SU-DHL-6 (cell line): ENCODE measurements around the gene EDRF1.

Source experiments
- H2AFZ ChIP-seq: fragments of 200-600 bp; sonication (generic); 2 replicates; pipeline ENCODE4 v1.6.1; 2014; ENCODE audit warnings: low read depth, mild to moderate bottlenecking, moderate library complexity, mixed read lengths, antibody characterized with exemption, low read length; ENCODE audit not compliant: severe bottlenecking
- H3F3A ChIP-seq: fragments of 200-600 bp; shearing (Covaris generic); 2 replicates; pipeline ENCODE4 v1.6.0; 2016; ENCODE audit warnings: antibody characterized with exemption, mild to moderate bottlenecking; ENCODE audit not compliant: insufficient read depth
- H3K27ac ChIP-seq: fragments of 200-600 bp; sonication (generic); 2 replicates; pipeline ENCODE4 v1.5.1; 2016; ENCODE audit warnings: low read depth, mild to moderate bottlenecking, low read length, moderate library complexity, mixed read lengths
- H3K27me3 ChIP-seq: fragments of 200-600 bp; sonication (generic), shearing (Covaris generic); 2 replicates; pipeline ENCODE4 v1.6.0; 2014; ENCODE audit warnings: mild to moderate bottlenecking, low read length
- H3K36me3 ChIP-seq: fragments of 200-600 bp; sonication (generic); 2 replicates; pipeline ENCODE4 v1.6.1; 2014; ENCODE audit warnings: mild to moderate bottlenecking, low read length, mixed read lengths
- H3K4me2 ChIP-seq: fragments of 300-600, 200-600 bp; shearing (Covaris generic), sonication (generic); 2 replicates; pipeline ENCODE4 v1.6.0; 2014; ENCODE audit warnings: low read length, low read depth, mild to moderate bottlenecking; ENCODE audit not compliant: poor library complexity, severe bottlenecking
- H3K4me3 ChIP-seq: fragments of 200-600 bp; sonication (generic); 2 replicates; pipeline ENCODE4 v1.5.1; 2014; ENCODE audit warnings: antibody characterized with exemption, low read length, mild to moderate bottlenecking, mixed read lengths; ENCODE audit not compliant: insufficient read depth, poor library complexity, severe bottlenecking
- H3K79me2 ChIP-seq: fragments of 200-600 bp; sonication (generic); 2 replicates; pipeline ENCODE4 v1.6.1; 2014; ENCODE audit warnings: mild to moderate bottlenecking, low read length, moderate library complexity; ENCODE audit not compliant: insufficient read depth
- H3K9ac ChIP-seq: fragments of 200-600 bp; sonication (generic); 2 replicates; pipeline ENCODE4 v1.7.0; 2014; ENCODE audit warnings: mild to moderate bottlenecking, low read length
- H3K9me2 ChIP-seq: fragments of 200-600 bp; sonication (generic); replicated peaks from 2 replicates; pipeline ENCODE4 v1.6.1; 2014; ENCODE audit warnings: low read length; ENCODE audit not compliant: insufficient read depth
- H3K9me3 ChIP-seq: fragments of 200-600 bp; sonication (generic); 2 replicates; pipeline ENCODE4 v1.6.1; 2014; ENCODE audit warnings: low read length, mixed read lengths; ENCODE audit not compliant: insufficient read depth
- H4K20me1 ChIP-seq: fragments of 200-600 bp; sonication (generic); 2 replicates; pipeline ENCODE4 v1.6.1; 2014; ENCODE audit warnings: low read depth, mild to moderate bottlenecking, antibody characterized with exemption, low read length, moderate library complexity, mixed read lengths
- EZH2phosphoT487 ChIP-seq: fragments of 200-600 bp; sonication (generic), shearing (Covaris generic); conservative IDR thresholded peaks from 2 replicates; pipeline ENCODE4 v1.6.1; 2018; ENCODE audit warnings: mild to moderate bottlenecking, antibody characterized with exemption, low read length, moderate library complexity, mixed read lengths
- TF ChIP-seq, protein P1 (sequence below): fragments of 200-600 bp; sonication (generic); IDR thresholded peaks from one replicate; pipeline ENCODE4 v1.5.1; 2017; ENCODE audit warnings: antibody characterized with exemption, mild to moderate bottlenecking, low read length, moderate library complexity; ENCODE audit not compliant: insufficient read depth, poor library complexity, severe bottlenecking

EDRF1 gene

DNA sequence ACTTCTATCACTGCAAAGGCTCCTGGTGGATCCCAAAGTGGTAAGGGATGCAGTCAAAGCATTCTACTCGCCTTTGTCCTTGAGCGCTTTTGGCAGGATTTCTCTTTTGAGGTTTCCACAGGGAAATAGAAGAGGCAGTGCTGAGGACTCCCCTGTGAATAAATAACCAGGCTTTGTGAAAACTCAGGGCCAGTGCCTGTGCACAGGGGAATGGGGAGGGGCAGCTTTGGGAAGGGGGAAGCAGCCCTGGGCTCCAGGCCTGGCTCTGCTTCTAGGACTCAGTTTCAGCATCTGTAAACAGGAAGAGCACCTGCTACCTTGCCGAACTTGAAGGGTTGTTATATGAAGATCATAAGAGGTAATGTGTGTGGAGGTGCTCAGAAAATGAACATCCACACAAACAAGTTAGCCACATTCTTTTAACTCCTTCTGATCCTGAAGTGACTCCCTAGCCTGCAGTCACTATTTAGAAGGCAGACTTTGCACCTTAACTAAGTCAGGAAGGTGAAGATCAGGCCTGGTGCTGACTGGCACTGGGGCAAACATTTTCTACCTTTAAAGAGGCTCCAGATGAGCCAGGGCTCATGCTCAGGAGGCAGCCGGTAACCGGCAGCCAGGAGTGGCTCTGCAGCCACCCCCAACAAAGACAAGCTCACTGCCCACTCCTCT lies 78.6 kb downstream of the EDRF1 start:
- Histone ChIP-seq H3K79me2 (no peaks in the 10 kb centered on the region), H3K9me2 (no peaks in the 10 kb centered on the region), H3K9ac (no peak overlapping the region), H3K27ac (no peak overlapping the region), H3K27me3 (no peaks in the 10 kb centered on the region), H3K36me3 (peaks cover 7% of the 10 kb centered on the region), H4K20me1 (no peaks in the 10 kb centered on the region), H2AFZ (no peak overlapping the region), H3K4me2 (no peak overlapping the region), H3F3A (no peaks in the 10 kb centered on the region), H3K4me3 (no peak overlapping the region), H3K9me3 (no peaks in the 10 kb centered on the region)
- TF ChIP-seq, protein P1, sequence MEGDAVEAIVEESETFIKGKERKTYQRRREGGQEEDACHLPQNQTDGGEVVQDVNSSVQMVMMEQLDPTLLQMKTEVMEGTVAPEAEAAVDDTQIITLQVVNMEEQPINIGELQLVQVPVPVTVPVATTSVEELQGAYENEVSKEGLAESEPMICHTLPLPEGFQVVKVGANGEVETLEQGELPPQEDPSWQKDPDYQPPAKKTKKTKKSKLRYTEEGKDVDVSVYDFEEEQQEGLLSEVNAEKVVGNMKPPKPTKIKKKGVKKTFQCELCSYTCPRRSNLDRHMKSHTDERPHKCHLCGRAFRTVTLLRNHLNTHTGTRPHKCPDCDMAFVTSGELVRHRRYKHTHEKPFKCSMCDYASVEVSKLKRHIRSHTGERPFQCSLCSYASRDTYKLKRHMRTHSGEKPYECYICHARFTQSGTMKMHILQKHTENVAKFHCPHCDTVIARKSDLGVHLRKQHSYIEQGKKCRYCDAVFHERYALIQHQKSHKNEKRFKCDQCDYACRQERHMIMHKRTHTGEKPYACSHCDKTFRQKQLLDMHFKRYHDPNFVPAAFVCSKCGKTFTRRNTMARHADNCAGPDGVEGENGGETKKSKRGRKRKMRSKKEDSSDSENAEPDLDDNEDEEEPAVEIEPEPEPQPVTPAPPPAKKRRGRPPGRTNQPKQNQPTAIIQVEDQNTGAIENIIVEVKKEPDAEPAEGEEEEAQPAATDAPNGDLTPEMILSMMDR: no peak
- no peak for TF ChIP-seq EZH2phosphoT487

DNA sequence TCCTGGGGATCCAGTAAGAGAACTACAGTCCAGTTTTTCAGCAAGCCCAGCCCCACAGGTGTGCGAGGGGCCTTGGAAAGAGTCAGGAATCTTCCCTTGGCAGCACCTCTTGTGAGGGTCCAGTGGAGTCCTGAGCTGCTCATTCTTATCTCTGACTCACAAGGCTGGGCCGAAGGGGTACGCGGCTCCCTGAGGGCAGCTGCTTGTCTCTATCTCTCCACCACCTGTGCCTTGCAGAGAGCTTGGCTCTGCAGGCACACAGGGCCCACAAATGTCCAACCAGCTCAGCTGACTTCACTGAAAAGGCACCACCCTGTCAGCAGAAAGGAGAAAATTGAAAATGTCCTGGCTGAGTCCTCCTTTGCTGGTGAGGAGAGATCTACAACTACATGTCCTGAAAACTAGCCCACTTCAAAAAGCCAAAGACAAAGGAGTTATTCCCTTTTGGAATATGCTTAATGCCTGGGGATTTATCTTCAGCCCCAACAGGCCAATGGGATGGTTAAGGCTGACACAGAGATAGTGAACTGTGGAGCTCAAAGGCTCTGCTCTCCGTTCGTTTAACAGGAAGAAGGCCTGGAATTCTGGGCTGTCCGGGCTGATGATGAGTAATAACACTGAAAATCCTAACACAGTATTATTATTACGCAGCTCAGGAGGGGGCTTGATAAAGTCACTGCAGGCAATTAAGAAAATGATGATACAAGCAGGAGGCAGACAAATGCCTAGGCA lies 80.1 kb downstream of the EDRF1 start:
- no peaks in the 10 kb centered on the region for H3K9me3 ChIP-seq
- H3K9ac ChIP-seq: no peak overlapping the region
- no peaks in the 10 kb centered on the region for H3F3A ChIP-seq
- H4K20me1 ChIP-seq: no peaks in the 10 kb centered on the region
- no peaks in the 10 kb centered on the region for H3K9me2 ChIP-seq
- TF ChIP-seq, protein P1: no peak
- no peak for TF ChIP-seq EZH2phosphoT487
- H3K27me3 ChIP-seq: no peaks in the 10 kb centered on the region
- no peak overlapping the region for H3K4me3 ChIP-seq
- no peaks in the 10 kb centered on the region for H3K79me2 ChIP-seq
- H2AFZ ChIP-seq: no peak overlapping the region
- H3K36me3 ChIP-seq: peaks cover 7% of the 10 kb centered on the region
- H3K4me2 ChIP-seq: no peak overlapping the region
- H3K27ac ChIP-seq: no peak overlapping the region

DNA sequence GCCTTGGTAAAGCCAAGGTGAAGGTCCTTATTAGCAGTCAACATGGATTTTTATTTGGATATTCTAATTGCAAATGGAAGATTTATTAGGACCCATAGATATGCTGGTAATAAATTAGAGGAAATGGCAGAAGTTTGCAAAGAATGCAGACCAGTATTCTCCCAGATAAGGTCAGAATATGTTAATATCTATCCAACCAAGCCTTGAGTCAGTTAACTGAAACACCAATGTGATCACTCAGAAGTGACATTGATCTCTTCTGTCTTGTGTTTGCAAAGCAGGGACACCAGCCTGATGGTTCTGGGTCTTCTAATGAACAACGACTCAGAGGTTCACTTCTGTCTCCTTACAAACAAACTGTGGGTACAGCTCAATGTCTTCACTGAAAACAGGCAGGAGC lies 82.1 kb downstream of the EDRF1 start:
- no peak overlapping the region for H3K9ac ChIP-seq
- H3K27ac ChIP-seq: no peak overlapping the region
- H3K4me3 ChIP-seq: no peak overlapping the region
- H3K9me2 ChIP-seq: no peaks in the 10 kb centered on the region
- H3K79me2 ChIP-seq: no peaks in the 10 kb centered on the region
- H3K27me3 ChIP-seq: no peaks in the 10 kb centered on the region
- no peaks in the 10 kb centered on the region for H3K9me3 ChIP-seq
- H2AFZ ChIP-seq: no peak overlapping the region
- no peaks in the 10 kb centered on the region for H4K20me1 ChIP-seq
- H3F3A ChIP-seq: no peaks in the 10 kb centered on the region
- H3K4me2 ChIP-seq: no peak overlapping the region
- H3K36me3 ChIP-seq: peaks cover 7% of the 10 kb centered on the region
- TF ChIP-seq, protein P1: no peak
- TF ChIP-seq EZH2phosphoT487: no peak
